Liver (tissue), 9 donors: ENCODE measurements around the gene MYMK. TPM values are rescaled to one million over a fixed set of nuclear protein-coding genes. Genes with fewer than 3 reads are reported as not detected.

Source experiments
- DNase-seq: peaks from one replicate; pipeline ENCODE4 v3.0.0-alpha.2; 2017; ENCODE audit warnings: low spot score
- H3K27ac ChIP-seq, 2 donors: one replicate each; pipeline ENCODE4 v1.7.0; 2013; ENCODE audit warnings: inconsistent platforms in 2 of 2, low read length in 2 of 2, control low read depth in 1 of 2, low read depth in 1 of 2, mild to moderate bottlenecking in 1 of 2
- H3K27me3 ChIP-seq, 4 donors: one replicate each; pipeline versions ENCODE4 v1.6.1 to v1.7.0; 2013; ENCODE audit warnings: low read length in 3 of 4, inconsistent platforms in 1 of 4, mild to moderate bottlenecking in 1 of 4, moderate library complexity in 1 of 4; ENCODE audit not compliant: control insufficient read depth in 4 of 4, insufficient read depth in 4 of 4
- H3K36me3 ChIP-seq, 4 donors: one replicate each; pipeline versions ENCODE4 v1.6.1 to v1.7.0; 2013; ENCODE audit warnings: low read length in 3 of 4, mild to moderate bottlenecking in 3 of 4, low read depth in 1 of 4, moderate library complexity in 1 of 4; ENCODE audit not compliant: control insufficient read depth in 4 of 4, insufficient read depth in 3 of 4
- H3K4me1 ChIP-seq, 4 donors: one replicate each; pipeline versions ENCODE4 v1.6.1 to v1.7.0; 2013; ENCODE audit warnings: low read length in 3 of 4, mild to moderate bottlenecking in 3 of 4, moderate library complexity in 1 of 4; ENCODE audit not compliant: control insufficient read depth in 4 of 4, insufficient read depth in 4 of 4
- H3K4me3 ChIP-seq, 3 donors: one replicate each; pipeline versions ENCODE4 v1.6.1 to v1.7.0; 2013; ENCODE audit warnings: low read length in 3 of 3, control low read depth in 1 of 3, low read depth in 1 of 3, mild to moderate bottlenecking in 1 of 3
- H3K9ac ChIP-seq, 2 donors: one replicate each; pipeline ENCODE4 v1.7.0; 2013; ENCODE audit warnings: low read length in 2 of 2, mild to moderate bottlenecking in 2 of 2, moderate library complexity in 2 of 2, control low read depth in 1 of 2, low read depth in 1 of 2
- H3K9me3 ChIP-seq, 4 donors: one replicate each; pipeline versions ENCODE4 v1.6.1 to v1.7.0; 2013; ENCODE audit warnings: low read length in 3 of 4; ENCODE audit not compliant: control insufficient read depth in 4 of 4
- ATF3 ChIP-seq: IDR thresholded peaks from 2 replicates; pipeline ENCODE4 v1.6.1; 2016; ENCODE audit warnings: antibody characterized with exemption
- CTCF ChIP-seq: fragments of 150-350 bp; IDR thresholded peaks from 2 replicates; pipeline ENCODE4 v1.5.1; 2017; ENCODE audit warnings: improper control_type of control experiment, low read depth, low read length; ENCODE audit not compliant: missing input control
- EGR1 ChIP-seq, 2 donors: IDR thresholded peaks; 2 replicates each; pipeline ENCODE4 v1.6.1; 2016 to 2018; ENCODE audit warnings: antibody characterized with exemption in 2 of 2, low read depth in 2 of 2
- FOXA1 ChIP-seq: IDR thresholded peaks from 2 replicates; pipeline ENCODE4 v1.6.1; 2016; ENCODE audit warnings: antibody characterized with exemption
- FOXA2 ChIP-seq: IDR thresholded peaks from 2 replicates; pipeline ENCODE4 v1.6.1; 2016; ENCODE audit warnings: antibody characterized with exemption
- GABPA ChIP-seq, 2 donors: IDR thresholded peaks in 1 of 2; conservative IDR thresholded peaks in 1 of 2; 2 replicates each; pipeline ENCODE4 v1.6.1; 2016; ENCODE audit warnings: antibody characterized with exemption in 2 of 2, mild to moderate bottlenecking in 1 of 2, moderate library complexity in 1 of 2
- HNF4A ChIP-seq, 2 donors: conservative IDR thresholded peaks; 2 replicates each; pipeline ENCODE4 v1.6.1; 2016; ENCODE audit warnings: antibody characterized with exemption in 2 of 2, mild to moderate bottlenecking in 2 of 2
- HNF4G ChIP-seq: IDR thresholded peaks from 2 replicates; pipeline ENCODE4 v1.6.1; 2016; ENCODE audit warnings: antibody characterized with exemption
- JUND ChIP-seq, 2 donors: IDR thresholded peaks; 2 replicates each; pipeline ENCODE4 v1.6.1; 2016; ENCODE audit warnings: antibody characterized with exemption in 2 of 2
- MAX ChIP-seq: IDR thresholded peaks from 2 replicates; pipeline ENCODE4 v1.6.1; 2016; ENCODE audit warnings: antibody characterized with exemption
- NR2F2 ChIP-seq: IDR thresholded peaks from 2 replicates; pipeline ENCODE4 v1.6.1; 2016; ENCODE audit warnings: antibody characterized with exemption
- RAD21 ChIP-seq, 2 donors: IDR thresholded peaks; 2 replicates each; pipeline ENCODE4 v1.6.1; 2016; ENCODE audit warnings: antibody characterized with exemption in 2 of 2, mild to moderate bottlenecking in 2 of 2
- REST ChIP-seq: IDR thresholded peaks from 2 replicates; pipeline ENCODE4 v1.6.1; 2016; ENCODE audit warnings: antibody characterized with exemption, mild to moderate bottlenecking
- RXRA ChIP-seq, 2 donors: IDR thresholded peaks; 2 replicates each; pipeline ENCODE4 v1.6.1; 2017 to 2018; ENCODE audit warnings: antibody characterized with exemption in 2 of 2, mild to moderate bottlenecking in 1 of 2
- SP1 ChIP-seq: IDR thresholded peaks from 2 replicates; pipeline ENCODE4 v1.6.1; 2018; ENCODE audit warnings: antibody characterized with exemption, mild to moderate bottlenecking
- TAF1 ChIP-seq: conservative IDR thresholded peaks from 2 replicates; pipeline ENCODE4 v1.6.1; 2016; ENCODE audit warnings: antibody characterized with exemption, mild to moderate bottlenecking
- YY1 ChIP-seq: IDR thresholded peaks from 2 replicates; pipeline ENCODE4 v1.6.1; 2016; ENCODE audit warnings: antibody characterized with exemption, mild to moderate bottlenecking
- ZBTB33 ChIP-seq: IDR thresholded peaks from 2 replicates; pipeline ENCODE4 v1.6.1; 2016; ENCODE audit warnings: antibody characterized with exemption
- whole genome bisulfite sequencing: extraction: QIAGEN DNeasy Blood & Tissue Kit; methylation state at CpG from one replicate; pipeline ENCODE4 v1.1.7; 2013; 5-methylcytosine and 5-hydroxymethylcytosine counted together
- polyA plus RNA-seq, 2 donors: library from polyadenylated mRNA; stranded (reverse) in 1 of 2; unstranded in 1 of 2; fragments of 200-250 nt in 1 of 2; fragments of >200 nt in 1 of 2; fragmentation: Nextera tagmentation in 1 of 2; extraction: Ambion mirVana in 1 of 2; gene quantifications; one replicate each; pipeline versions ENCODE4 v1.2.1 to v1.2.3, GENCODE V29; 2013 to 2015
- total RNA-seq, 2 donors: library from RNA; depleted of rRNA; stranded (reverse); fragments of >200 nt; gene quantifications; one replicate each; pipeline ENCODE4 v1.2.3, GENCODE V29; 2014
- donor health status: healthy.
- donor health status: healthy.
- donor health status: healthy.
- donor health status: healthy.
- donor health status: healthy.

MYMK gene
- total and polyA plus RNA-seq, 4 donors: not detected

- H3K4me3 ChIP-seq: no peak overlapping the region
- H3K4me1 ChIP-seq: peaks cover 12 to 68% (median 37%) of the 10 kb centered on the region in 4 donors
- no peak for TF ChIP-seq HNF4A (conservative IDR thresholded peaks at IDR 0.05)
- TF ChIP-seq ATF3: no peak
- TF ChIP-seq RAD21 (IDR thresholded peaks at IDR 0.05): no peak
- no peak for TF ChIP-seq EGR1 (IDR thresholded peaks at IDR 0.05; ENCODE audit: low read depth in 2 of 2)
- no peak for TF ChIP-seq MAX
- TF ChIP-seq FOXA1: no peak
- TF ChIP-seq REST: no peak
- no peak for TF ChIP-seq NR2F2
- no peak for TF ChIP-seq HNF4G
- TF ChIP-seq ZBTB33: no peak
- TF ChIP-seq SP1: no peak
- TF ChIP-seq YY1: no peak
- no peak for TF ChIP-seq CTCF
- TF ChIP-seq TAF1: no peak
- no peak for TF ChIP-seq RXRA (IDR thresholded peaks at IDR 0.05)
- no peak for TF ChIP-seq JUND (IDR thresholded peaks at IDR 0.05)
- TF ChIP-seq GABPA (IDR thresholded peaks at IDR 0.05 in 1 of 2, conservative IDR thresholded peaks at IDR 0.05 in 1 of 2): no peak
- H3K36me3 ChIP-seq: no peaks in the 10 kb centered on the region
- H3K9me3 ChIP-seq: no peaks in the 10 kb centered on the region
- no peak overlapping the region for H3K27ac ChIP-seq
- no peak overlapping the region for H3K9ac ChIP-seq
- DNase-seq: no peak
- WGBS: 91% methylated on average over 5 of the region's 5 CpGs
- no peaks in the 10 kb centered on the region for H3K27me3 ChIP-seq
Observed at GRCh38 chr9:133524146-133524545, 613 bp downstream of the MYMK start.

- Histone ChIP-seq H3K9me3 (no peaks in the 10 kb centered on the region), H3K4me3 (no peak overlapping the region), H3K4me1 (peaks cover 12 to 61% (median 37%) of the 10 kb centered on the region in 4 donors), H3K27me3 (no peaks in the 10 kb centered on the region), H3K36me3 (no peaks in the 10 kb centered on the region), H3K27ac (no peak overlapping the region), H3K9ac (no peak overlapping the region)
- 92% methylated on average over 8 of the region's 8 CpGs for WGBS
- DNase-seq: no peak
- no peak for TF ChIP-seq RAD21 (IDR thresholded peaks at IDR 0.05)
- no peak for TF ChIP-seq TAF1
- TF ChIP-seq EGR1 (IDR thresholded peaks at IDR 0.05; ENCODE audit: low read depth in 2 of 2): no peak
- no peak for TF ChIP-seq ATF3
- no peak for TF ChIP-seq HNF4G
- no peak for TF ChIP-seq RXRA (IDR thresholded peaks at IDR 0.05)
- no peak for TF ChIP-seq REST
- no peak for TF ChIP-seq MAX
- no peak for TF ChIP-seq JUND (IDR thresholded peaks at IDR 0.05)
- TF ChIP-seq FOXA2: no peak
- no peak for TF ChIP-seq FOXA1
- no peak for TF ChIP-seq HNF4A (conservative IDR thresholded peaks at IDR 0.05)
- no peak for TF ChIP-seq NR2F2
- TF ChIP-seq ZBTB33: no peak
Observed at GRCh38 chr9:133523106-133523505, 1.7 kb downstream of the MYMK start.
